Fibroblast of mammary gland (primary cell): ENCODE data around the gene LDB1.
A peak's percentile ranks its signal among the peaks of the same experiment; 100 is the strongest.

ENCODE experiments used
- DNase-seq: peaks from one replicate; pipeline ENCODE4 v3.0.0-alpha.2; 2010; ENCODE audit warnings: low read depth
- H3K4me3 ChIP-seq: 2 replicates; pipeline ENCODE4 v1.5.1; 2011; ENCODE audit warnings: low read depth, mild to moderate bottlenecking, low read length, moderate library complexity; ENCODE audit not compliant: control insufficient read depth
- TF ChIP-seq, protein P1 (sequence below): conservative IDR thresholded peaks from 2 replicates; pipeline ENCODE4 v1.5.1; 2011; ENCODE audit warnings: low read depth, low read length, inconsistent platforms; ENCODE audit not compliant: control insufficient read depth, insufficient read depth

The LDB1 gene, protein sequence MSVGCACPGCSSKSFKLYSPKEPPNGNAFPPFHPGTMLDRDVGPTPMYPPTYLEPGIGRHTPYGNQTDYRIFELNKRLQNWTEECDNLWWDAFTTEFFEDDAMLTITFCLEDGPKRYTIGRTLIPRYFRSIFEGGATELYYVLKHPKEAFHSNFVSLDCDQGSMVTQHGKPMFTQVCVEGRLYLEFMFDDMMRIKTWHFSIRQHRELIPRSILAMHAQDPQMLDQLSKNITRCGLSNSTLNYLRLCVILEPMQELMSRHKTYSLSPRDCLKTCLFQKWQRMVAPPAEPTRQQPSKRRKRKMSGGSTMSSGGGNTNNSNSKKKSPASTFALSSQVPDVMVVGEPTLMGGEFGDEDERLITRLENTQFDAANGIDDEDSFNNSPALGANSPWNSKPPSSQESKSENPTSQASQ

DNA sequence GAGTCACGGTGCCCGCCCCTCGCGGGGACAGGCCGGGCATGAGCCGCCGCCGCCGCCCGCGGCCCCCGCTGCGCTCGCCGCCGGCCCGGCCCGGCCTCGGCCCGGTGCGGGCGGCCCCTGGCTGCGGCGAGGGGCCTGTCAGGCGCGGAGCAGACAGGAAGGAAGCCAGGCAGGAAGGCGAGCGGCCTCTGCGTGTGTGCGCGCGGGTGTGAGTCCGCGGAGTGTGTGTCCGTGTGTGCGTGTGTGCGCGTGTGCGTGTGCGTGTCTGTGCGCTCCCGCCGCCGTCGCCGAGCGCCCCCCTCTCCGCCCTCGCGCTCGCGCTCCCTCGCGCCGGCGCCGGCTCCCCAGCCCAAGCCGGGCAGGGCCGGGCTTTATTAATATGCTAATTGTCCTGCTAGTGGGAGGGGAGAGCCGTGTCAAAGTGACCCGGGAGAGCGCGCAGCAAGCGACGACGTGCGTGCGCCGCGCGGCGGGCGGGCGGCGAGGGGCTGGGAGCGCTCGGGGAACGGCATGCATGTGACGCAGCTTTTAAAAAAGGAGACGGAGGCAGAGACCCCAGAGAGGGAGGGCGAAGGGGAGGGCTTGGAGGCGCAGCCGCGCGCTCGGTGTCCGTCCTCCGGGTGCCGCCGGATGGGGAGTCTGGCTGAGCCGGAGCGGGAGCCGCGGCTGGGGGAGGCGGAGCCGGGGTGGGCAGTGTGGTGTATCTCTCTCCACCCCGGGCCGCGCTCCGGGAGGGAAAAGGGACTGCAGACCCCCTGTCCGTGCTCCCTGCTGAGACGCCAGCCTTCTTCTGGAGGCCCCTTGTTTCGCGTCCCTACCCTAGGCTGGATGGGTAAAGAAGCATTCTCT, at the start of gene LDB1:
Gene LDB1, minus strand, starts transcription at position 227 of the 849 bp plus-strand sequence. CDS start 258 bp downstream, outside the sequence.
- DNase-seq, result peak; percentile 56
- peak within 1 kb of the TSS; percentile 78 for H3K4me3 ChIP-seq
- TF ChIP-seq, protein P1, sequence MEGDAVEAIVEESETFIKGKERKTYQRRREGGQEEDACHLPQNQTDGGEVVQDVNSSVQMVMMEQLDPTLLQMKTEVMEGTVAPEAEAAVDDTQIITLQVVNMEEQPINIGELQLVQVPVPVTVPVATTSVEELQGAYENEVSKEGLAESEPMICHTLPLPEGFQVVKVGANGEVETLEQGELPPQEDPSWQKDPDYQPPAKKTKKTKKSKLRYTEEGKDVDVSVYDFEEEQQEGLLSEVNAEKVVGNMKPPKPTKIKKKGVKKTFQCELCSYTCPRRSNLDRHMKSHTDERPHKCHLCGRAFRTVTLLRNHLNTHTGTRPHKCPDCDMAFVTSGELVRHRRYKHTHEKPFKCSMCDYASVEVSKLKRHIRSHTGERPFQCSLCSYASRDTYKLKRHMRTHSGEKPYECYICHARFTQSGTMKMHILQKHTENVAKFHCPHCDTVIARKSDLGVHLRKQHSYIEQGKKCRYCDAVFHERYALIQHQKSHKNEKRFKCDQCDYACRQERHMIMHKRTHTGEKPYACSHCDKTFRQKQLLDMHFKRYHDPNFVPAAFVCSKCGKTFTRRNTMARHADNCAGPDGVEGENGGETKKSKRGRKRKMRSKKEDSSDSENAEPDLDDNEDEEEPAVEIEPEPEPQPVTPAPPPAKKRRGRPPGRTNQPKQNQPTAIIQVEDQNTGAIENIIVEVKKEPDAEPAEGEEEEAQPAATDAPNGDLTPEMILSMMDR, result no peak

DNA sequence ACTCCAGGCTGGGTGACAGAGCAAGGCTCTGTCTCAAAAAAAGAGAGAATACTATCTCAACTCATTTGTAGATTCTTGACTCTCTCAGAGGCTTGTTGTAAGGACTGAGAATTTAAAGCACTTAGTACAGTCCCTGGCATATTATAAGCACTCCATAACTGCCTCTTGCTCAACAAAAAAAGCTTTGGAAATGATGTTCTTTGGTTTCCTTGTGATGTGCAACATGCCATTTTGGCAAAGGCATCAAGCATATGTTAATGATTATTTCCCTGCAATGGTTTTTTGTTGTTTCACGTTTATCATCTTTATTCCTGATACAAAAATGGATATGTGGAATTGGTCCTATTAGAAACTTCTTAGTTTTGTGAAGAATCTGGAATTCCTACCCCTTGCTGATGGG, 47.7 kb upstream of the LDB1 start:
- TF ChIP-seq, protein P1, result no peak
- no peak overlapping the region for H3K4me3 ChIP-seq
- DNase-seq, result peak; percentile 82

DNA sequence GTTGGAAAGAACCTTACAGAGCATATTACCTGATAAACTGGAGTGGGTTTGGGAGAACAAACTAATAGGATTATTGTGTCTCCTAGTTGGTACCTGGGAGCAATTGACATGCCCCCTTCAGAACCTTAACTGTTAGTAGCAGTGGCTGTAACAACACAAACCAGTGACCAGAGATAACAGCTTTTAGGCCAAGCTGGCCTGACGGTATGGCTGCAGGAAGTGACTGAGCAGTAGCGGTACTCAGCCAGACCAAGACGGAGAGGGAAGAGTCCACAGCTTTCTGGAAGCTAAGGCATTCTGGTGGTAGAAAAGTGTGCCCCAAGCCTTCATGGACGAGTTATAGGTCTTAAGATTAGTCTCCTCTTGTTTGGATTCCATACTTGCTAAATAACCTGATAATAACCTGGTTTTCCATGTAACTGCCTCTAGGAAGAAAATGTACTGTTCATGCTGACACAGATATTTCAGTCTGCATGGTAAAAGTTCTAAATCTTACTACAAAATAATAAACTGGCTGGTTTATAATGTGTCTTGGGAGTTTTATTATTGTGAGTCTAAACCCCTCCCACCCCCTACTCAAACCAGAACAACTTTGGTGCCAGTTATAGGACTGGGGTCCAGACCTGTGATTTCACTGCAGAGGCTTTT, 43.3 kb upstream of the LDB1 start:
- no peak for DNase-seq
- H3K4me3 ChIP-seq, result no peak overlapping the region
- TF ChIP-seq, protein P1, result no peak

DNA sequence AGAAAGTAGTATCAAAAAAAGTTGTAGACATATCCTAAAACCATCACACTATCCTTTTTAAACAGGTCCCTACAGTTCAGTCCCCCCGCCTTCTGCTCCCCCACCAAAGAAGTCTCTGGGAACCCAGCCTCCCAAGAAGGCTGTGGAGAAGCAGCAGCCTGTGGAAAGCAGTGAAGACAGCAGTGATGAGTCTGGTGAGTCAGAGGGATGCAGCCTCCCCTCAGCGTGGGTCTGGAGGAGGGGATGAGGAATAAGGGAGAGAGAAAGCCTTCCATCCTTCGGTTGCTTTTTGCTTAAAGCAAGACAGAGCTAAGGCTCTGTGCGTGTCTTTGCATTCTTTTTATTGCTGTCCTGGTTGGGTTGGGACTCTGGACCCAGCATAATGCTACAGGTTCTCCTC, 39.7 kb upstream of the LDB1 start:
- peak; percentile 24 for DNase-seq
- H3K4me3 ChIP-seq, result no peak overlapping the region

DNA sequence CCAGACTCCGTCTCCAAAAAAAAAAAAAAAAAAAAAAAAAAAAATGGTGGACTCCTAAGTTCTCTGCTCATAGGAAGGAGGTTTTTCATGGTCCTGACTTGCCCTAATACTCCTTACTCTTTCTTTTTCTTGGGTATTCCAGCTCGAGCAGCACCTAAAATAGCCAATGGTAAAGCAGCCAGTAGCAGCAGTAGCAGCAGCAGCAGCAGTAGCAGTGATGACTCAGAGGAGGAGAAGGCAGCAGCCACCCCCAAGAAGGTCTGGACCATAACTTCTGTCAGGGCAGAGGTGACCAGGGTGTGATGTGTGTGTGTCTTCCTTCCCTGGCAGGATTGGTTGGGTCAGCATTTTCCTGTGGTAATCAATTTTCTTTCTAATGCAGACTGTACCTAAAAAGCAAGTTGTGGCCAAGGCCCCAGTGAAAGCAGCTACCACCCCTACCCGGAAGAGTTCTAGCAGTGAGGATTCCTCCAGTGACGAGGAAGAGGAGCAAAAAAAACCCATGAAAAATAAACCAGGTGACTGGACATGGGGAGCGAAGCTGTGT, 39.0 kb upstream of the LDB1 start:
- DNase-seq, result peak; percentile 57
- TF ChIP-seq, protein P1, result no peak
- no peak overlapping the region for H3K4me3 ChIP-seq

More for the DNA sequence above, 39.7 kb upstream of the LDB1 start:
- TF ChIP-seq, protein P1, result no peak

DNA sequence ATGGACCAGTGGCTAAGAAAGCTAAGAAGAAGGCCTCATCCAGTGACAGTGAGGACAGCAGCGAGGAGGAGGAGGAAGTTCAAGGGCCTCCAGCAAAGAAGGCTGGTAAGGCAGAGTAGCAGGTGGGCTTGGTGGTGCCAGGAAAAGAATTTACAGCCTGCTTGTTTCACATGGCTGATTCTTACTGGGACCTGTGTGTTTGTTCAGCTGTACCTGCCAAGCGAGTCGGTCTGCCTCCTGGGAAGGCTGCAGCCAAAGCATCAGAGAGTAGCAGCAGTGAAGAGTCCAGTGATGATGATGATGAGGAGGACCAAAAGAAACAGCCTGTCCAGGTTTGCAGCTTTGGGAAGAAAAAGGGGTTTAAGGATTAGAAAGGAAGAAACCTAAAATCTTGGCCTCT, 37.1 kb upstream of the LDB1 start:
- no peak overlapping the region for H3K4me3 ChIP-seq
- DNase-seq, result no peak
- TF ChIP-seq, protein P1, result no peak
